Mesothelial cell of epicardium (in vitro differentiated cells): ENCODE results near the gene EYA3. TPM values are rescaled to one million over a fixed set of nuclear protein-coding genes. Genes with fewer than 3 reads are reported as not detected.

Source experiments
- DNase-seq, 2 experiments: peaks; one replicate each; pipeline ENCODE4 v3.0.0; 2021; ENCODE audit warnings: low spot score in 2 of 2; ENCODE audit not compliant: unreplicated experiment in 2 of 2
- H3K27ac Mint-ChIP-seq: 2 replicates; pipeline ENCODE4 v1.8.0; 2021; ENCODE audit warnings: mixed read lengths
- H3K27me3 Mint-ChIP-seq: 2 replicates; pipeline ENCODE4 v1.8.0; 2021; ENCODE audit warnings: low read depth, mixed read lengths
- H3K36me3 Mint-ChIP-seq: 2 replicates; pipeline ENCODE4 v1.8.0; 2021; ENCODE audit warnings: mixed read lengths
- H3K4me1 Mint-ChIP-seq: 2 replicates; pipeline ENCODE4 v1.8.0; 2021; ENCODE audit warnings: mixed read lengths
- H3K4me3 Mint-ChIP-seq: 2 replicates; pipeline ENCODE4 v1.8.0; 2021; ENCODE audit warnings: mild to moderate bottlenecking, moderate library complexity, mixed read lengths
- H3K9me3 Mint-ChIP-seq: 2 replicates; pipeline ENCODE4 v1.8.0; 2021; ENCODE audit warnings: mixed read lengths
- total RNA-seq: library from RNA; stranded (reverse); gene quantifications from 3 replicates; pipeline ENCODE4 v1.2.1, GENCODE V29; 2021
- TF ChIP-seq, protein P1 (sequence below): fragments of 200-600 bp; sonication (generic); IDR thresholded peaks from one replicate; pipeline ENCODE4 v1.5.0; 2021; ENCODE audit warnings: antibody characterized with exemption; ENCODE audit not compliant: unreplicated experiment

The EYA3 gene
- total RNA-seq, 1 donor from 2014 or later = 29.3 TPM

- Mint-ChIP-seq H3K36me3 (no peaks in the 10 kb centered on the region), H3K27ac (no peak overlapping the region), H3K4me3 (no peak overlapping the region), H3K27me3 (peaks cover 29% of the 10 kb centered on the region), H3K4me1 (peaks cover 2% of the 10 kb centered on the region), H3K9me3 (no peaks in the 10 kb centered on the region)
- TF ChIP-seq, protein P1, sequence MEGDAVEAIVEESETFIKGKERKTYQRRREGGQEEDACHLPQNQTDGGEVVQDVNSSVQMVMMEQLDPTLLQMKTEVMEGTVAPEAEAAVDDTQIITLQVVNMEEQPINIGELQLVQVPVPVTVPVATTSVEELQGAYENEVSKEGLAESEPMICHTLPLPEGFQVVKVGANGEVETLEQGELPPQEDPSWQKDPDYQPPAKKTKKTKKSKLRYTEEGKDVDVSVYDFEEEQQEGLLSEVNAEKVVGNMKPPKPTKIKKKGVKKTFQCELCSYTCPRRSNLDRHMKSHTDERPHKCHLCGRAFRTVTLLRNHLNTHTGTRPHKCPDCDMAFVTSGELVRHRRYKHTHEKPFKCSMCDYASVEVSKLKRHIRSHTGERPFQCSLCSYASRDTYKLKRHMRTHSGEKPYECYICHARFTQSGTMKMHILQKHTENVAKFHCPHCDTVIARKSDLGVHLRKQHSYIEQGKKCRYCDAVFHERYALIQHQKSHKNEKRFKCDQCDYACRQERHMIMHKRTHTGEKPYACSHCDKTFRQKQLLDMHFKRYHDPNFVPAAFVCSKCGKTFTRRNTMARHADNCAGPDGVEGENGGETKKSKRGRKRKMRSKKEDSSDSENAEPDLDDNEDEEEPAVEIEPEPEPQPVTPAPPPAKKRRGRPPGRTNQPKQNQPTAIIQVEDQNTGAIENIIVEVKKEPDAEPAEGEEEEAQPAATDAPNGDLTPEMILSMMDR = no peak
- no peak for DNase-seq
Observed at GRCh38 chr1:28126212-28126611, 37.8 kb upstream of the EYA3 start.

- no peak overlapping the region for H3K27ac Mint-ChIP-seq
- no peaks in the 10 kb centered on the region for H3K9me3 Mint-ChIP-seq
- no peak for DNase-seq
- no peaks in the 10 kb centered on the region for H3K36me3 Mint-ChIP-seq
- peaks cover 2% of the 10 kb centered on the region for H3K4me1 Mint-ChIP-seq
- H3K27me3 Mint-ChIP-seq = peaks cover 22% of the 10 kb centered on the region
- TF ChIP-seq, protein P1 = no peak
- no peak overlapping the region for H3K4me3 Mint-ChIP-seq
Observed at GRCh38 chr1:28123461-28123961, 35.1 kb upstream of the EYA3 start.

DNA sequence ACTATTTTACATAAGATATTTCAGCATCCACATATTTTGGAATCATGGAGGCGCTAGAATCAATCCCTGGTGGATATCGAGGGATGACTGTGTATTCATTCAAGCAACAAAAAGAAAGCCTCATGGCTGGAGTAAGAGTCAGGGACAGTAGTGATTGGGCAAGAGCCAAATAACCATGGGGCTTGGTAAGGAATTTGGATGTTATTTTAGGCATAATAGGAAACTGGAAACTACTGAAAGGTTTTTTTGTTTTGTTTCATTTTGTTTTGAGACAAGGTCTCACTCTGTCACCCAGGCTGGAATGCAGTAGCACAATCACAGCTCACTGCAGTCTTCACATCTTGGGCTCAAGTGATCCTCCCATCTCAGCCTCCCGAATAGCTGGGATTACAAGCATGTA, 33.8 kb upstream of the EYA3 start:
- Mint-ChIP-seq H3K9me3 (no peaks in the 10 kb centered on the region), H3K4me1 (peaks cover 2% of the 10 kb centered on the region), H3K27me3 (peaks cover 10% of the 10 kb centered on the region), H3K4me3 (no peak overlapping the region), H3K27ac (no peak overlapping the region), H3K36me3 (no peaks in the 10 kb centered on the region)
- DNase-seq = no peak
- TF ChIP-seq, protein P1 = no peak

GRCh38 chr1:28119556-28119955, 31.1 kb upstream of the EYA3 start:
- TF ChIP-seq, protein P1 = no peak
- no peak for DNase-seq
- no peak overlapping the region for H3K27ac Mint-ChIP-seq
- H3K27me3 Mint-ChIP-seq = peaks cover 2% of the 10 kb centered on the region
- H3K4me1 Mint-ChIP-seq = peaks cover 2% of the 10 kb centered on the region
- no peaks in the 10 kb centered on the region for H3K36me3 Mint-ChIP-seq
- H3K4me3 Mint-ChIP-seq = no peak overlapping the region
- no peaks in the 10 kb centered on the region for H3K9me3 Mint-ChIP-seq

GRCh38 chr1:28118640-28119307, 30.4 kb upstream of the EYA3 start:
- Mint-ChIP-seq H3K4me1 (peaks cover 2% of the 10 kb centered on the region), H3K36me3 (no peaks in the 10 kb centered on the region), H3K27ac (no peak overlapping the region), H3K9me3 (no peaks in the 10 kb centered on the region), H3K27me3 (peaks cover 2% of the 10 kb centered on the region), H3K4me3 (no peak overlapping the region)
- TF ChIP-seq, protein P1 = no peak
- no peak for DNase-seq
